ENCODE data around the gene TMPO.

- TF ChIP-seq CTCF (conservative IDR thresholded peaks at IDR 0.05; ENCODE audit: low read depth, low read length) (no peak), POLR2A (IDR thresholded peaks at IDR 0.05; ENCODE audit: low read depth, low read length) (no peak)
Observed at GRCh38 chr12:98470469-98471082, 44.8 kb upstream of the TMPO start.
